NCI-H82 treated with DMSO at 0.1 percent for 48 hours (cell line): ENCODE results near the gene COX6B1.
"Not testable (repeated sequence)": the region's sequence is repeated elsewhere in the genome, so short reads cannot be mapped to it uniquely, and the experiment has no call there.

Source experiments
- DNase-seq: peaks from one replicate; lab custom pipeline; 2025; ENCODE audit not compliant: unreplicated experiment; lab: John Stamatoyannopoulos, UW

The COX6B1 gene

GRCh38 chr19:35665157-35665556 is 17.0 kb downstream of the COX6B1 start:
- no peak for DNase-seq

GRCh38 chr19:35665604-35666003 is 17.5 kb downstream of the COX6B1 start:
- no peak for DNase-seq

GRCh38 chr19:35666251-35666913 is 18.3 kb downstream of the COX6B1 start, which contains the start of gene UPK1A:
Gene UPK1A, plus strand, starts transcription at chr19:35666517. Its CDS starts 296 bp downstream, at chr19:35666813.
- no peak for DNase-seq

- DNase-seq: no peak
These were observed 21.4 kb downstream of the COX6B1 start for GRCh38 chr19:35669566-35669965.

- DNase-seq: no peak
These were observed 21.9 kb downstream of the COX6B1 start for GRCh38 chr19:35669974-35670373.

- no peak for DNase-seq
These were observed 22.6 kb downstream of the COX6B1 start for GRCh38 chr19:35670686-35671085.

- no peak for DNase-seq
These were observed 23.7 kb downstream of the COX6B1 start for GRCh38 chr19:35671818-35672217.

GRCh38 chr19:35673121-35673804 is 25.1 kb downstream of the COX6B1 start:
- no peak for DNase-seq

- no peak for DNase-seq
These were observed 27.5 kb downstream of the COX6B1 start for GRCh38 chr19:35675589-35676140.

GRCh38 chr19:35689836-35690235 is 41.7 kb downstream of the COX6B1 start:
- no peak for DNase-seq

GRCh38 chr19:35691106-35691505 is 43.0 kb downstream of the COX6B1 start:
- not testable (repeated sequence) for DNase-seq

GRCh38 chr19:35692010-35692409 is 43.9 kb downstream of the COX6B1 start:
- DNase-seq: no peak

- DNase-seq: no peak
These were observed 45.3 kb downstream of the COX6B1 start for GRCh38 chr19:35693422-35693821.

- DNase-seq: peak; percentile 81
These were observed 45.9 kb downstream of the COX6B1 start for GRCh38 chr19:35693835-35694599.

- DNase-seq: no peak
These were observed 47.8 kb downstream of the COX6B1 start for GRCh38 chr19:35695895-35696422.

GRCh38 chr19:35696835-35697234 is 48.7 kb downstream of the COX6B1 start:
- DNase-seq: no peak

GRCh38 chr19:35702223-35703012 is 54.3 kb downstream of the COX6B1 start:
- DNase-seq: peak; percentile 99

GRCh38 chr19:35703343-35703742 is 55.2 kb downstream of the COX6B1 start:
- no peak for DNase-seq

- DNase-seq: no peak
These were observed 56.1 kb downstream of the COX6B1 start, which contains the start of gene ZBTB32 for GRCh38 chr19:35704218-35704617. Gene ZBTB32, plus strand, starts transcription at chr19:35704558. Its CDS starts 10,069 bp downstream, at chr19:35714627.
